ENCODE results near the gene KCND3.

KCND3 gene

GRCh38 chr1:111903148-111903870 is 86.2 kb downstream of the KCND3 start:
- TF ChIP-seq CTCF (conservative IDR thresholded peaks at IDR 0.05; ENCODE audit: low read length): no peak
- H3K4me3 ChIP-seq (ENCODE audit: low read length): no peak overlapping the region
- no peak for DNase-seq (ENCODE audit: low read depth)

- TF ChIP-seq CTCF (conservative IDR thresholded peaks at IDR 0.05; ENCODE audit: low read length): no peak
- H3K4me3 ChIP-seq (ENCODE audit: low read length): no peak overlapping the region
- no peak for DNase-seq (ENCODE audit: low read depth)
Observed at GRCh38 chr1:111895469-111895868, 94.0 kb downstream of the KCND3 start.

- TF ChIP-seq CTCF (conservative IDR thresholded peaks at IDR 0.05; ENCODE audit: low read length): no peak
- H3K4me3 ChIP-seq (ENCODE audit: low read length): no peak overlapping the region
- DNase-seq (ENCODE audit: low read depth): no peak
Observed at GRCh38 chr1:111895017-111895416, 94.5 kb downstream of the KCND3 start.

GRCh38 chr1:111894497-111894896 is 95.0 kb downstream of the KCND3 start:
- no peak for TF ChIP-seq CTCF (conservative IDR thresholded peaks at IDR 0.05; ENCODE audit: low read length)
- no peak for DNase-seq (ENCODE audit: low read depth)
- no peak overlapping the region for H3K4me3 ChIP-seq (ENCODE audit: low read length)

GRCh38 chr1:111891566-111891965 is 97.9 kb downstream of the KCND3 start:
- DNase-seq (ENCODE audit: low read depth): no peak
- H3K4me3 ChIP-seq (ENCODE audit: low read length): no peak overlapping the region
- TF ChIP-seq CTCF (conservative IDR thresholded peaks at IDR 0.05; ENCODE audit: low read length): no peak

- TF ChIP-seq CTCF (conservative IDR thresholded peaks at IDR 0.05; ENCODE audit: low read length): no peak
- H3K4me3 ChIP-seq (ENCODE audit: low read length): no peak overlapping the region
- DNase-seq (ENCODE audit: low read depth): no peak
Observed at GRCh38 chr1:111888740-111889376, 100.6 kb downstream of the KCND3 start.

- H3K4me3 ChIP-seq (ENCODE audit: low read length): no peak overlapping the region
Observed at GRCh38 chr1:111887875-111888274, 101.6 kb downstream of the KCND3 start.

More at GRCh38 chr1:111887875-111888274, 101.6 kb downstream of the KCND3 start:
- no peak for DNase-seq (ENCODE audit: low read depth)
- no peak for TF ChIP-seq CTCF (conservative IDR thresholded peaks at IDR 0.05; ENCODE audit: low read length)

All from AG10803 (cell line).